GM18873 (cell line): ENCODE results near the gene BARHL1.

Experiments
- ATAC-seq: cut with Tn5 transposase; IDR thresholded peaks from one replicate; pipeline ENCODE4 v1.9.1; 2021; ENCODE audit warnings: mild to moderate bottlenecking, moderate library complexity, moderate number of reproducible peaks; ENCODE audit not compliant: unreplicated experiment, low FRiP score

Gene BARHL1

GRCh38 chr9:132582276-132582785 is at the start of gene BARHL1:
Gene BARHL1, plus strand, starts transcription at chr9:132582606. Its CDS starts 192 bp downstream, at chr9:132582798.
- ATAC-seq = no peak

- no peak for ATAC-seq
Observed at GRCh38 chr9:132534832-132535231, 47.6 kb upstream of the BARHL1 start.

- ATAC-seq = no peak
Observed at GRCh38 chr9:132536124-132536523, 46.3 kb upstream of the BARHL1 start.

- no peak for ATAC-seq
Observed at GRCh38 chr9:132537352-132537751, 45.1 kb upstream of the BARHL1 start.

GRCh38 chr9:132538071-132538470 is 44.3 kb upstream of the BARHL1 start:
- no peak for ATAC-seq

- ATAC-seq = no peak
Observed at GRCh38 chr9:132539096-132539495, 43.3 kb upstream of the BARHL1 start.

GRCh38 chr9:132541051-132541450 is 41.4 kb upstream of the BARHL1 start:
- ATAC-seq = no peak

- ATAC-seq = no peak
Observed at GRCh38 chr9:132541870-132542830, 40.3 kb upstream of the BARHL1 start.

GRCh38 chr9:132543251-132543650 is 39.2 kb upstream of the BARHL1 start:
- no peak for ATAC-seq

- no peak for ATAC-seq
Observed at GRCh38 chr9:132543960-132544359, 38.4 kb upstream of the BARHL1 start.

GRCh38 chr9:132545578-132545977 is 36.8 kb upstream of the BARHL1 start:
- no peak for ATAC-seq

GRCh38 chr9:132546148-132547051 is 36.0 kb upstream of the BARHL1 start:
- no peak for ATAC-seq

GRCh38 chr9:132547052-132547431 is 35.4 kb upstream of the BARHL1 start:
- ATAC-seq = no peak

GRCh38 chr9:132547436-132547835 is 35.0 kb upstream of the BARHL1 start:
- ATAC-seq = no peak

- ATAC-seq = no peak
Observed at GRCh38 chr9:132547976-132548730, 34.3 kb upstream of the BARHL1 start.

GRCh38 chr9:132548751-132549640 is 33.4 kb upstream of the BARHL1 start:
- ATAC-seq = no peak

GRCh38 chr9:132551556-132551955 is 30.9 kb upstream of the BARHL1 start:
- ATAC-seq = no peak

GRCh38 chr9:132552041-132552440 is 30.4 kb upstream of the BARHL1 start:
- no peak for ATAC-seq

GRCh38 chr9:132554755-132555154 is 27.7 kb upstream of the BARHL1 start:
- ATAC-seq = no peak
